ENCODE results near the gene DNAH8.

DNAH8 gene

GRCh38 chr6:38760097-38760496 lies 45.0 kb downstream of the DNAH8 start:
- H3K36me3 Mint-ChIP-seq, result no peaks in the 10 kb centered on the region
- H3K4me3 Mint-ChIP-seq, result no peak overlapping the region
- peaks cover 10% of the 10 kb centered on the region for H3K4me1 Mint-ChIP-seq
- H3K9me3 Mint-ChIP-seq, result no peaks in the 10 kb centered on the region
- peaks cover 6% of the 10 kb centered on the region for H3K27me3 Mint-ChIP-seq
- H3K27ac Mint-ChIP-seq, result no peak overlapping the region

GRCh38 chr6:38762848-38763247 lies 47.7 kb downstream of the DNAH8 start:
- Mint-ChIP-seq H3K4me1 (no peaks in the 10 kb centered on the region), H3K9me3 (no peaks in the 10 kb centered on the region), H3K4me3 (no peak overlapping the region), H3K36me3 (no peaks in the 10 kb centered on the region), H3K27me3 (peaks cover 6% of the 10 kb centered on the region), H3K27ac (no peak overlapping the region)

- Mint-ChIP-seq H3K4me3 (no peak overlapping the region), H3K27ac (no peak overlapping the region), H3K4me1 (peaks cover 12% of the 10 kb centered on the region), H3K9me3 (peaks cover 9% of the 10 kb centered on the region), H3K27me3 (peaks cover 5% of the 10 kb centered on the region), H3K36me3 (no peaks in the 10 kb centered on the region)
Observed at GRCh38 chr6:38767560-38767959, 52.4 kb downstream of the DNAH8 start.

GRCh38 chr6:38773338-38773737 lies 58.2 kb downstream of the DNAH8 start:
- Mint-ChIP-seq H3K4me1 (peaks cover 12% of the 10 kb centered on the region), H3K9me3 (peaks cover 6% of the 10 kb centered on the region), H3K36me3 (no peaks in the 10 kb centered on the region), H3K27me3 (peaks cover 8% of the 10 kb centered on the region), H3K4me3 (no peak overlapping the region), H3K27ac (no peak overlapping the region)

GRCh38 chr6:38774929-38775707 lies 60.0 kb downstream of the DNAH8 start:
- no peak overlapping the region for H3K4me3 Mint-ChIP-seq
- no peaks in the 10 kb centered on the region for H3K36me3 Mint-ChIP-seq
- no peak overlapping the region for H3K27ac Mint-ChIP-seq
- peaks cover 4% of the 10 kb centered on the region for H3K4me1 Mint-ChIP-seq
- H3K27me3 Mint-ChIP-seq, result peaks cover 7% of the 10 kb centered on the region
- no peaks in the 10 kb centered on the region for H3K9me3 Mint-ChIP-seq

GRCh38 chr6:38775870-38776269 lies 60.8 kb downstream of the DNAH8 start:
- Mint-ChIP-seq H3K9me3 (no peaks in the 10 kb centered on the region), H3K4me1 (peaks cover 4% of the 10 kb centered on the region), H3K27me3 (peaks cover 11% of the 10 kb centered on the region), H3K4me3 (no peak overlapping the region), H3K36me3 (no peaks in the 10 kb centered on the region), H3K27ac (no peak overlapping the region)

GRCh38 chr6:38776515-38776914 lies 61.4 kb downstream of the DNAH8 start:
- no peak overlapping the region for H3K27ac Mint-ChIP-seq
- H3K4me3 Mint-ChIP-seq, result no peak overlapping the region
- H3K4me1 Mint-ChIP-seq, result peaks cover 1% of the 10 kb centered on the region
- H3K36me3 Mint-ChIP-seq, result no peaks in the 10 kb centered on the region
- peaks cover 11% of the 10 kb centered on the region for H3K27me3 Mint-ChIP-seq
- H3K9me3 Mint-ChIP-seq, result no peaks in the 10 kb centered on the region

- no peak overlapping the region for H3K27ac Mint-ChIP-seq
- H3K27me3 Mint-ChIP-seq, result peaks cover 12% of the 10 kb centered on the region
- H3K4me3 Mint-ChIP-seq, result no peak overlapping the region
- H3K36me3 Mint-ChIP-seq, result no peaks in the 10 kb centered on the region
- no peaks in the 10 kb centered on the region for H3K9me3 Mint-ChIP-seq
- no peaks in the 10 kb centered on the region for H3K4me1 Mint-ChIP-seq
Observed at GRCh38 chr6:38779310-38780062, 64.4 kb downstream of the DNAH8 start.

- Mint-ChIP-seq H3K27me3 (peaks cover 17% of the 10 kb centered on the region), H3K9me3 (no peaks in the 10 kb centered on the region), H3K4me3 (no peak overlapping the region), H3K36me3 (no peaks in the 10 kb centered on the region), H3K4me1 (no peaks in the 10 kb centered on the region), H3K27ac (no peak overlapping the region)
Observed at GRCh38 chr6:38782616-38783015, 67.5 kb downstream of the DNAH8 start.

GRCh38 chr6:38783443-38784228 lies 68.5 kb downstream of the DNAH8 start:
- no peak overlapping the region for H3K27ac Mint-ChIP-seq
- no peaks in the 10 kb centered on the region for H3K36me3 Mint-ChIP-seq
- H3K4me1 Mint-ChIP-seq, result no peaks in the 10 kb centered on the region
- no peaks in the 10 kb centered on the region for H3K9me3 Mint-ChIP-seq
- H3K27me3 Mint-ChIP-seq, result peaks cover 19% of the 10 kb centered on the region
- H3K4me3 Mint-ChIP-seq, result no peak overlapping the region

- H3K27me3 Mint-ChIP-seq, result peaks cover 19% of the 10 kb centered on the region
- no peak overlapping the region for H3K27ac Mint-ChIP-seq
- H3K9me3 Mint-ChIP-seq, result no peaks in the 10 kb centered on the region
- H3K36me3 Mint-ChIP-seq, result no peaks in the 10 kb centered on the region
- H3K4me1 Mint-ChIP-seq, result no peaks in the 10 kb centered on the region
- H3K4me3 Mint-ChIP-seq, result no peak overlapping the region
Observed at GRCh38 chr6:38784506-38785235, 69.6 kb downstream of the DNAH8 start.

GRCh38 chr6:38786486-38786885 lies 71.4 kb downstream of the DNAH8 start:
- Mint-ChIP-seq H3K4me1 (no peaks in the 10 kb centered on the region), H3K9me3 (no peaks in the 10 kb centered on the region), H3K27ac (no peak overlapping the region), H3K36me3 (no peaks in the 10 kb centered on the region), H3K4me3 (no peak overlapping the region), H3K27me3 (peaks cover 17% of the 10 kb centered on the region)

GRCh38 chr6:38789256-38789655 lies 74.1 kb downstream of the DNAH8 start:
- Mint-ChIP-seq H3K27me3 (peaks cover 17% of the 10 kb centered on the region), H3K4me1 (no peaks in the 10 kb centered on the region), H3K9me3 (no peaks in the 10 kb centered on the region), H3K27ac (no peak overlapping the region), H3K36me3 (no peaks in the 10 kb centered on the region), H3K4me3 (no peak overlapping the region)

- peaks cover 24% of the 10 kb centered on the region for H3K27me3 Mint-ChIP-seq
- H3K4me3 Mint-ChIP-seq, result no peak overlapping the region
- H3K9me3 Mint-ChIP-seq, result no peaks in the 10 kb centered on the region
Observed at GRCh38 chr6:38792356-38792755, 77.2 kb downstream of the DNAH8 start.

GRCh38 chr6:38794682-38795081 lies 79.6 kb downstream of the DNAH8 start:
- Mint-ChIP-seq H3K4me1 (no peaks in the 10 kb centered on the region), H3K4me3 (no peak overlapping the region), H3K27me3 (peaks cover 40% of the 10 kb centered on the region), H3K36me3 (no peaks in the 10 kb centered on the region), H3K9me3 (no peaks in the 10 kb centered on the region), H3K27ac (no peak overlapping the region)

More at GRCh38 chr6:38792356-38792755, 77.2 kb downstream of the DNAH8 start:
- Mint-ChIP-seq H3K36me3 (no peaks in the 10 kb centered on the region), H3K4me1 (no peaks in the 10 kb centered on the region), H3K27ac (no peak overlapping the region)
